HG03460 (cell line): ENCODE data around the gene DBNDD1.

ENCODE experiments used
- ATAC-seq: cut with Tn5 transposase; IDR thresholded peaks from one replicate; pipeline ENCODE4 v1.9.1; 2021; ENCODE audit not compliant: unreplicated experiment

Gene DBNDD1

DNA sequence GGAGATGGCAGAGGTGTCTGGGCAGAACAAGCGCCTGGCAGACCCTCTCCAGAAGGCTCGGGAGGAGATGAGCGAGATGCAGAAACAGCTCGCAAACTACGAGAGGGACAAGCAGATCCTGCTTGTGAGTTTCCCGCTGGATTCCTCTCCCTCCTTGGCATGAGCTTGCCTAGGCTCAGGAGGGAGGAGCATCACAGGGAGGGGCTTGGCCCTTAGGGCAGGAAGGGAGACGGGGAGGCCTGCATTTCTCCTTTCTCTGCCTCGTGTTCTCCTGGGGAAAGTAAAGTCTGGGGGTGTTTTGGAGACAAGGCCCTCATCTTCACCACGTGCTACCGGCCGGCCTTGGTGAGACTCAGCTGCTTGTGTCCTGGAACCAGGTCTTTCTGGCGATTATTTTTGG, 18.0 kb upstream of the DBNDD1 start:
- no peak for ATAC-seq

DNA sequence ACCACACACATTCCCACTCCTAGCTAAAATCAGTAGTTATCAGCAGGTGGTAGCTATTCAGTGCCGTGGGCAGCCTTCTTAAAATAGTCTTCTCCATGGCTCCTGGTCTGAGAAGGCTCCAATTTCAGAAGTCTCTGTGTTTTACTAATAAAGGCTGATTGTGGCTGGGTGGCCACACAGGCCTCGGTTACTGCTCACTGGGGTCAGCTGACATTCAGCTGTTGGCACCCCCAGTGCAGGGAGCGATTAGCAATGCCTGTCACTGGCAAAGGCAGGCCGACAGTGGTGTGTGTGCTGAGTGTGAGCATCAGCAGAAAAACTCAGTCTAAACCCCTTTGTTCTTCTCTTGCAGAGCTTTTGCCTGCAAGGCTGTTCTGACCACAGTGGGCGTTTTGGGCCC, 16.6 kb upstream of the DBNDD1 start:
- ATAC-seq: no peak

DNA sequence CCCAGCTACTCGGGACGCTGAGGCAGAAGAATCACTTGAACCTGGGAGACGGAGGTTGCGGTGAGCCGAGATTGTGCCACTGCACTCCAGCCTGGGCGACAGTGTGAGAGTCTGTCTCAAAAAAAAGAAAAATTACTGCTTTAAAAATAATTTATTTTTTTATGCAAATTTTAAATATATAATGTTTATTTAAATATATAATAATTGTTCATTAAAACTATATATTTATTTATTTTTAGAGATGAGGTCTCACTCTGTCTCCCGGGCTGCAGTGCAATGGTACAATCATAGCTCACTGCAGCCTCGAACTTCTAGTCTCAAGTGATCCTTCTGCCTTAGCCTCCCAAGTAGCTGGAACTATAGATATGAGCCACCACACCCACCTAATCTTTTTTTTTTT, 15.2 kb upstream of the DBNDD1 start:
- no peak for ATAC-seq

DNA sequence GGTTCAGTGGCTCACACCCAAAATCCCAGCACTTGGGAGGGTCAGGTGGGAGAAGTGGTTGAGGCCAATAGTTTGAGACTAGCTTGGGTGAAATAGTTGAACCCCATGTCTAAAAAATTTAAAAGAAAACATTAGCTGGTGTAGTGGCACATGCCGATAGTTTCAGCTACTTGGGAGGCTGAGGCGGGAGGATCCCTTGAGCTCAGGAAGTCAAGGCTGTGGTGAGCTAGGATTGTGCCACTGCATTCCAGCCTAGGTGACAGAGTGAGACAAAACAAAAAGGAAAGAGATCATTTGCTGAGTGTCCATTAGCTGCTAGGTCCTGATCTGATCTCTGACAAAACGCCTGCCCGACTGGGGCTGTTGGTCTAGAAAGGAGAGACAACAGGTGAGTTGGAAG, 14.1 kb upstream of the DBNDD1 start:
- ATAC-seq: no peak

DNA sequence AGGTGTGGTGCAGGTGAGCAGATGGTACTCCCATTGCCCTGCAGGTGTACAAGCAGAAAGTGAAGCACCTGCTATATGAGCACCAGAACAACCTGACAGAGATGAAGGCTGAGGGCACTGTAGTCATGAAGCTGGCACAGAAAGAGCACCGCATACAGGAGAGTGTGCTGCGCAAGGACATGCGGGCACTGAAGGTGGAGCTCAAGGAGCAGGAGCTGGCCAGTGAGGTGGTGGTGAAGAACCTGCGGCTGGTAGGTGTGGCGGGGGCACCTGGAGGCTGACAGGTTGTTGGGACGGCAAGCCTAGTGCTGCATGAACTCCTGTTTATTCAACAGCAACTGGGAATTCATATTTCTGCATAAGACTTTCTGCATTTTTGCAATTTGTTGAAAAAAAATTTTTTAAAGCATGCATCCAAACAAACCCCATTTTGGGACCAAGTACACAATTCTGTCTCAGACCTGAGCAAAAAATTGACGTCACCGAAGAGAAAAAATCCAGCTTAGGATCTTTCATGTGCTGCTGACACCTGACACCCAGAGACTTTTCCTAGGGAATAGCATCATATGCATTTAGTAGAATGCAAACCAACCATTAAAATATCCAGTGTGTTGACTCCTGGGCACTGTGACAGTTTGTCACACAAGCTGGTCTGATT, 13.5 kb upstream of the DBNDD1 start:
- ATAC-seq: no peak

DNA sequence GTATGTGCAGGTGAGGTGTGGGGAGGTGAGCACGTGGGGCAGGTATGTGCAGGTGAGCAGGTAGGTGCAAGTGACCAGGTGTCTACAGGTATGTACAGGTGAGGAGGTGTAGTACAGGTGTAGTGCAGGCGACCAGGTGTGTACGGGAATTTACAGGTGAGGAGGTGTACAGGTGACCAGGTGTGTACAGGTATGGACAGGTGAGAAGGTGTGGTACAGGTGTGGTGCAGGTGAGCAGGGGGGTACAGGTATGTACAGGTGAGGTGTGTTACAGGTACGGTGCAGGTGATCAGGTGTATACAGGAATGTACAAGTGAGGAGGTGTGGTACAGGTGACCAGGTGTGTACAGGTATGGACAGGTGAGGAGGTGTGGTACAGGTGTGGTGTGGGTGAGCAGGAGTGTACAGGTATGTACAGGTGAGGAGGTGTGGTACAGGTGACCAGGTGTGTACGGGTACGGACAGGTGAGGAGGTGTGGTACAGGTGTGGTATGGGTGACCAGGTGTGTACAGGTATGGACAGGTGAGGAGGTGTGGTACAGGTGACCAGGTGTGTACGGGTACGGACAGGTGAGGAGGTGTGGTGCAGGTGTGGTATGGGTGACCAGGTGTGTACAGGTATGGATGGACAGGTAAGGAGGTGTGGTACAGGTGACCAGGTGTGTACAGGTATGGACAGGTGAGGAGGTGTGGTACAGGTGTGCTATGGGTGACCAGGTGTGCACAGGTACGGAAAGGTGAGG, 12.8 kb upstream of the DBNDD1 start:
- ATAC-seq: no peak

DNA sequence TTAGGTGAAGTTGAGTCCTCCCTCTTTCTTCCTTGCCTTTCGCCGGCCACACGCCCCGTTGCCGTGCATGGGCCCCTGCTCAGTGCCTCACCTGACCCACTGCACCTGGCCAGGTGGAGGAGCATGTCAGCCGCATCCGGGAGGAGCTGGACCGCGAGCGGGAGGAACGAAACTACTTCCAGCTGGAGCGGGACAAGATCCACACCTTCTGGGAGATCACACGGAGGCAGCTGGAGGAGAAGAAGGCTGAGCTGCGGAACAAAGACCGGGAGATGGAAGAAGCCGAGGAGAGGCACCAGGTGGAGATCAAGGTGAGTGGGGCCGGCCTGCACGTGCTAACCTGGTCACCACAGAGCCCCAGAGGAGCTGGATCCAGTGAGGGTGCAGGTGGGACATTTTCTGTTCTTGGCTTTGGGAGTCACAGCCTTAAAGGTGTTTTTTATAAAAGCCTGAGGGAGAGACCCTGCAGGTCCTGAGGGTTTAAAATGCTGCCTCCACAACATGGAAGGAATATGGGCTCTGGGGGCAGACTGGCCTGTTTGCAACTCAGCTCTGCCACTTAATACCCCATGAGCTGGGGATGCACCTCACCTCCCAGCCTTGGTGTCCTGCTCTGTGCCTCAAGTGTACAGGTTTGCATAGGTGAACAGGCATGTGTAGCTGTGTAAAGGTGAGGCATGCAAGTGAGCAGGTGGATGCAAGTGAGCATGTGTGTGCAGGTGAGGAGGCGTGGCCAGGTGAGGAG, 12.1 kb upstream of the DBNDD1 start:
- no peak for ATAC-seq

DNA sequence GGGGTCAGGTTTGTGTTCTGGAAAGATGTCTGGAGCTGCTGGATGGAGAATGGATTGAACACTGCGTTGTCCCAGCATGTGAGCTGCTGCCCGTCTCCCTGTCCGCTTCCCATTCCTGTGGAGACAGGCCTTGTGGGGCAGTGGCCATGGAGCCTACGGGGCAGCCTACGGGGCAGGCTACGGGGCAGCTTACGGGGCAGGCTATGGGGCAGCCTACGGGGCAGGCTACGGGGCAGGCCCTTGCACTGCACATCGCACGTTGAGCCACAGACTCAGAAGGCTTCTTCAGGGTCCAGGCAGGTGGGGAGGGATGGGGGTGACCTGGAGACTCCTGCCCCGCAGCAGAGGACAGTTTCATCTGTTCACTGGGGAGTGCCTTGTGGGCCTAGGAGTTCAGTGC, 9.7 kb upstream of the DBNDD1 start:
- ATAC-seq: no peak

DNA sequence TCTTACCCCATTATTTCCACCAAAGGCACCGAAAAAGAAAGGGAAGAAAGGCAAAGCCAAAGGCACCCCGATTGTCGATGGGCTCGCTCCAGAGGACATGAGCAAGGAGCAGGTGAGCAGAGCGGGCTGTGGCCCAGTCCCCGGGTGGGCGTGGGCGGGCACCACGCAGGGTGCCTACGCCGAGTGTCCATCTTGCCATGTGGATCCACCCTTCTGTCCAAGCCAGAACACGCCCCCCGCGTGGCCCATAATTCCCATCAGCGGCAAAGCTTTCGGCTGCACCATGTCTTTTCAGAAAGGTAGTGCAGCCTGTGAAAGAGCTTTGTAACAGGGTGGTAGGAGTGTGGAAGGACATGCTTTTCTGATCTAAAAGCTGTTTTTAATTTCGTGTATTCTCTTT, 8.4 kb upstream of the DBNDD1 start:
- ATAC-seq: no peak

DNA sequence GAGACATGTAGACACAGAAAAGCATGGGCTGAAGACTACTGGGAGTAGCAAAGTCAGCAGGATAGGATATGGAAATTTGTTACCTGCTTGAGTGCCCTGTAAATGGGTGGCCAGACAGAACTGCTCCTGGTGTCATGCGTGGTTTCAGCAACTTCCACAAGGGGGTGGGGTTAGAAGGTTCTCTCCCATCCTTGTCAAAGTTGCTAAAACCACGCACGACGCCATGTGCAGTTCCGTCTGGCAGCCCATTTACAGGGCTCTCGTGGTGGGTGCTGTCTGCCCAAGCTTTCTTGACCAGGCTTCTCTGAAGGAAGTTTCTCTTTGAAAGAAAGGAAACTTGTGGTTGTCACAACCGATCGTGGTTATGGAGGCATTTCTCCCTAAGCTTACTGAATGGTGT, 6.9 kb upstream of the DBNDD1 start:
- no peak for ATAC-seq

DNA sequence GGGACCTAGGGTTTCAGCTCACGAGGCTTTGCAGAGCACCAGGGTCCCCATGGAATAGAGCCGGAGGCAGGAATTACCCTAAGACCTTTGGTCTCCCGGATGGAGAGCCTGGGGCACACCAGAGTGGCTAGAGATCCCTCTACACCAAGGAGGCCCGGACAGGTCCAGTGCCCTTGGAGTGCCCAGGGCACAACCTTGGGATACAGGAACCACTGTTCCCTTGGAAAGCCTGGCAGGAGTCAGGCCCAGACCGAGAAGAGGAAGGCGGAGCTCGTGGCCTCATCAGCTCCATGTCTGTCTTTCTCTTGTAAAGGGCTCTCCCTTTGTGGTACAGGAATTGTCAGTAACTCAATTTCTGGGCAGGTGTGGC, 3.8 kb upstream of the DBNDD1 start:
- no peak for ATAC-seq

DNA sequence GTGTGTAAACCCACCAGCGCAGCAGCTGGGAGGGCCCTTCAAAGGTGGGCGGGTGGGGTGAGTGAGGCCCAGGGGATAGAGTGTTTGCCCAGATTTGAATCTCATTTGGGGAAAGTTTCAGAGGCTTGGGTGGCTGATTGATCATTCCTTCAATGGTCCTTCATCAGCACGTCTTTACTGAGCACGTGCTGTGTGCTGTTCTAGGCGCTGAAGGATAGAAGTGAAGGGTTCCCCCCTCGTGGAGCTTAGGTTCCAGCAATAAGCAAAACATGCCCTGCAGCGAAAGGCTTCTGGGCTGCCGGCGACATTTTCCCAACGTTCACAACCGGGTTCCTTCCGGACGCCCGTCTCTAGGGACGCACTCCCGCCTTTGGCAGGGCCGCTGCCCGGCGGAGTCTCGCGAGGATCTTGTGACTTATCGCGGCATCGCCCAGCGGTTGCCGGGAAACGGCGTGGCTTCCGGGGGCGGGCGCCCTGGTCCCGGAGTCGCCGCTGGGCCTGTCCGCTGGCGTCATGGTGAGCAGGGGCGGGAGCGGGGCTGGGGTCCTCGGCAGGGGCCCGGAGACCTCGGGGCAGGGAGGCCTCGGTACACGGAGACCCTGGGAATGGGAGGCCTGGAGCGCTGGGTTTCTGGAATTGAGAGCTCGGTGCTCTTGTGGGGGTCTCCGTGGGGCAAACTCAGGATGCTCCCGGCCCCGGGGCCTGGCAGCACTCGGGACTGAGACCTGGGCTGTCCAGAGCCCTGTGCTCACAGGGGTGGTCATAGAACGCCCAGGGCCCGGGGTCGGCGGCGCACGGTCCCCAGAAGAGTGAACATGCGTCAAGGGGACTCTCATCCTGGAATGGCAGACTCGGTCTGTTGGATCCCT, 3.2 kb upstream of the DBNDD1 start:
- ATAC-seq: peak; percentile 61

DNA sequence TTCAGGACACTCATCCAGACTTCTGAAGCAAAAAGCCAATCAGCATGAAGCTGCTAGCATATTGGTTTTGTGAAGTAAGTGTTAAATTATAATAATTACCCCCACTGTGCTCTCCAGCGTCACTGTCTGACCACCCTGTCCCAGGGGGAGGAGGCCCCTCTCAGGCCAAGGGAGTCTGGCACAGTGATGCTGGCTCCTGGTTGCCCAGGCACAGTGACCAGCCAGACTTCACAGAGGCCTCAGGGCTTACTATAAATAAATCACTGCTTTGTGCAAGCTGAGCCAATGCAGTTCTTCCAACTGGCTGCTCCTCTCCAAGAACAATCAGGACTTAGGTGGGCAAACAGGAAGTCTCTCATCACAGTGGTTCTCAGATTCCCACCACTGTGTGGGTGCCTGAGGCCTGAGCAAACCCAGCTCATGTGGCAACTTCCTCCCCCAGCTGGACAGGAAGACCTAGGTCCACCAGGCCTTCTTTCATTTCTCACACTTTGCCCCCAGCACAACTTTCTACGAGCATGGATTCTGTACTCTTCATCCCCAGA, 1.7 kb upstream of the DBNDD1 start:
- no peak for ATAC-seq

DNA sequence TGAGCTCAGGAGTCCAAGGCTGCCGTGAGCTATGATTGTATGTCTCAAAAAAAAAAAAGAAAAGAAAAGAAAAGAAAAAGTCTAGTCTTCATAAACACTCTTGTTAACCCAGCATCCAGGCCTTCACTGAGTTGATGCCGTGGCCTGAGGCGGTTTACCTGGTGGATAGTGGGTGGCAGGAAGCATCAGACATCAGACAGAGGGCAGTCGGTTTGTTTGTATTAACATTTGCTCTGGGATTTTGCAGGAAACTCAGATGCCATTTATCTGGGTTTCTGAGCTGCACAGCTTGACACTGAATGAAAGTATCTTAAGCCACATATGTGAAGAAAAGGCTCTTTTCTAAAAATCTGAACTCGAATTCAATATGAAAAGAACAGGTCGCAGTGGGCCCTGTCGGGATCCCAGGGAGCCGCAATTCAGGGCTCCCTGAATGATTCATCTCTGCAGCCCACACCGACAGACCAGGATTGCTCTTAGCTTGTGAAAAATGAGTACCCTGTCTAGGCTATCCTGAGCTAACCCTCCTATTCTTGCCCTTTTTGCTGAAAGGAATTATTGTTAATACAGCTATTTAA, 1.1 kb upstream of the DBNDD1 start:
- no peak for ATAC-seq

DNA sequence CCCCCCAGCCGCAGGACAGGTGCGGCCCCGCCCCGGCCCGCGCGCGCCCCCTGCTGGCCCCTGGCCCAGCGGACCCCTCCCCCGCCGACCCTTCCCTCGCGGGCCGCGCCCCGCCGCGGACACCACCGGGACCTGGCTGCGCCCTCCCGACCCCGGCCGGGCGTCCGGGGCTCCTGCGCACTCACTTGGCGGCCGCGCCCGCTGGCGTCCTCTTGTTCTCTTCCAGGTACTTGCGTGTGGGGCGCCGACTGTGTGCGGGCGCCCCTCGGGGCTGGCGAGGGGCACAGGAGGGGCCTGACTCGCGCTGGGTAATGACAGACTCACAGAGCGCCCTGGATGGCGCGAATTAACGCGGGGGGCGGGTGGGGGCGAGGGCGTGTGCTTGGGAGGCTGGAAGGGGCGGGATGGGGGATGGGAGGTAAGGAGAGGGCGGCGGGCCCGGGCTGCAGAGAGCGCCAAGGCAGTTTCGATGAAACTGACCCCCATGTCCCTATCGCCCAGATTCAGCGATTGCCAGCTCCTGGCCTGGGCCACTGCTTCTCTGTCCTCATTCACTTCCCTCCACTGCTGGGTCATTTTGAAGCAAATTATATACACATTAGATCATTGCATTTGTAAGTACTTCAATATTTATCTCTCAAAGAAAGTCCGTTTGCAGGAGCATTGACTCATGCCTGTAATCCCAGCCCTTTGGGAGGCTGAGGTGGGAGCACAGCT, 445 bp upstream of the DBNDD1 start:
- no peak for ATAC-seq

DNA sequence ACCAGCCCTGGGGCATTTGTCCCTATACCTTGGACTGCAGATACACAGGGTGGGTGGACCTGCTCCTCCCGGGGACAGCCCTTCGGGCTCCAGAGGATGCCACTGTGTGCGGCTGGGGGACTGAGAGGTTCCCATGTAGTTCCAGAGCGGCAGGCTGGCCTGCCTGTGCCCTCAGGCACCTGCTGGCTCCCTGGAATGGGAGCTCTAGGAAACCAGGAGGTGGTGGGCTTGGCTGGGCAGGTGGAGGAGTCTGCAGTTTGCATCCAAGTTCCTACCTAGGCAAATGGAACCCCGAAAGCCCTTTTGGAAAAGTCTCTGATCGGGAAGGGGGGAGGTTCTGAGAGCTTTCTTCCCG, 982 bp downstream of the DBNDD1 start:
- no peak for ATAC-seq

DNA sequence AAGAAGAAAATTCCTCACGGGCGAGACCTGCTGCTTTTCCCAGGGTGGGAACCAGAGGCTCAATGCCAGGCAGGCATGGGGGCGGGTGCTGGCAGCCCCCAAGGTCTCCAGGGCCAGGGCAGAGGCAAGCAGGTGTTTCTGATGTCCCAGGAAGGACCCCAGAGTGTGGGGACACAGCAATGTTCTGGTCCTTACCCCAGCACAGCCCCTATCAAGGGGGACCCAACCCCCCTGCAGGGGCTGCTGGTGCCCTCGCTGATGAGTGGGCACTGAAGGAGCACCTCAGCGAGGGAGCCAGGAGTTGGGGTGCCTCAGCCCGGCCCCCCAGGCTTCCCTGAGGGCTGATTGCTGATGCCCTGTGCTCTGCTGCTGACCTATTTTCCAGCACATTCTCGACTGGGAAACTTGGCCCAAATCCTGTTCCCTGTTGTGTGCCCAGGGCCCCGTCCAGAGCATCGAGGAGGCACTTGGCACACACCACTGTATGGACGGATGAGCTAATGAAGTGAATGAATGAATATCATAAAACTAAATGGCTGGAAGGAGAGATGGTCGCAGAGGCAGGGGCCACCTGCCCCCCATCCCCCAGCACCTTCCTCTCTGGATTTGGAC, 2.8 kb downstream of the DBNDD1 start:
- no peak for ATAC-seq

DNA sequence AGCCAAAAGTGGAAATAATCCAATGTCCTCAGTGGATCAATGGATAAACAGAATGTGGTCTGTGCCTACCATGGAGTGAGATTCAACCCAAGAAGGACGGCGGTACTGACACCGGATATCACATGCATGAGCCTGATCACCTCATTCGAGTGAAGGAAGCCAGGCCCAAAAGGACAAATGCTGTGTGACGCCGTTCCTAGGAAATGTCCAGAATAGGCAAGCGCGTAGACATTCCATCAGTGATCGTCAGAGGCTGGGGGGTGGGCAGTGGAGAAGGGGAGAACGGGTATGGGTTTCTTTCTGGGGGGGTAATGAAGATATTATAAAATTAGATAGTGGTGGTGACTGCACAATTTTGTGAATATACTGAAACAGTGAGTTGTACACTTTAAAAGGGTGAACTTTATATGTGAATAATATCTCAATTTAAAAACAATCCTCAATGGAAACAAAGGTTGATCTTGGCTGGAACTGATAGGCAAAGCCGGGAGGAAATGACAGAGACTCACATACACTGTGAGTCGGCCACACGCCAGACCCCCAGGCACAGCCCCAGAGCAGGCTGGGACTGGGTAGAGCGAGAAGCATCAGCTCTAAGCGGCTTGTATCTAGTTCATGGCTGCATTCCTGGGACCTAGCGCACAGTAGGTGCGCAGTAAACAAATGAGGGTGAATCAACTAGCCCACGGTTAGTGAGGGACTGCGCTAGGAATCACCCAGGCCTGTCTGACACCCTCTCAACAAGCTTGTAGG, 3.5 kb downstream of the DBNDD1 start:
- ATAC-seq: no peak
